ENCODE data around the gene ZFPL1.

ZFPL1 gene

DNA sequence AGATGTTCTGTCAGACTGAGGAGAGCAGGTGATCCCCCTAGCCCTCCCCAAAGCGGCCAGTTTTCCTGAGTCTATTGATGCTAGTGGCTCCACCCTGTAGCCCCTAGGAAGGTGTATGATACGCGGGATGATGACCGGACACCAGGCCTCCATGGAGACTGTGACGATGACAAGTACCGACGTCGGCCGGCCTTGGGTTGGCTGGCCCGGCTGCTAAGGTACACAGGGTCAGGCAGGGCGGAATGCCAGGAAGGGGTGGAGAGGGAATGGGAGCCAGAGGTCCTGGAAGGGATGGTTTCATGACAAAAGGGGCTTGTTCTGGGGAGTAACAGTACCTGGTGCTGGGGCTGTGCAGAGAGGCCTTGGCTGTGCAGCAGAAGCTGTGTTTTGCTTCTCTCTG, 3.2 kb downstream of the ZFPL1 start:
- H3K4me3 ChIP-seq (ENCODE audit: low read depth, low read length), result no peak overlapping the region
- no peak for DNase-seq (ENCODE audit: low read depth)
- TF ChIP-seq, protein P1, sequence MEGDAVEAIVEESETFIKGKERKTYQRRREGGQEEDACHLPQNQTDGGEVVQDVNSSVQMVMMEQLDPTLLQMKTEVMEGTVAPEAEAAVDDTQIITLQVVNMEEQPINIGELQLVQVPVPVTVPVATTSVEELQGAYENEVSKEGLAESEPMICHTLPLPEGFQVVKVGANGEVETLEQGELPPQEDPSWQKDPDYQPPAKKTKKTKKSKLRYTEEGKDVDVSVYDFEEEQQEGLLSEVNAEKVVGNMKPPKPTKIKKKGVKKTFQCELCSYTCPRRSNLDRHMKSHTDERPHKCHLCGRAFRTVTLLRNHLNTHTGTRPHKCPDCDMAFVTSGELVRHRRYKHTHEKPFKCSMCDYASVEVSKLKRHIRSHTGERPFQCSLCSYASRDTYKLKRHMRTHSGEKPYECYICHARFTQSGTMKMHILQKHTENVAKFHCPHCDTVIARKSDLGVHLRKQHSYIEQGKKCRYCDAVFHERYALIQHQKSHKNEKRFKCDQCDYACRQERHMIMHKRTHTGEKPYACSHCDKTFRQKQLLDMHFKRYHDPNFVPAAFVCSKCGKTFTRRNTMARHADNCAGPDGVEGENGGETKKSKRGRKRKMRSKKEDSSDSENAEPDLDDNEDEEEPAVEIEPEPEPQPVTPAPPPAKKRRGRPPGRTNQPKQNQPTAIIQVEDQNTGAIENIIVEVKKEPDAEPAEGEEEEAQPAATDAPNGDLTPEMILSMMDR (IDR thresholded peaks at IDR 0.05; ENCODE audit: control insufficient read depth, extremely low read depth, insufficient read depth), result no peak

DNA sequence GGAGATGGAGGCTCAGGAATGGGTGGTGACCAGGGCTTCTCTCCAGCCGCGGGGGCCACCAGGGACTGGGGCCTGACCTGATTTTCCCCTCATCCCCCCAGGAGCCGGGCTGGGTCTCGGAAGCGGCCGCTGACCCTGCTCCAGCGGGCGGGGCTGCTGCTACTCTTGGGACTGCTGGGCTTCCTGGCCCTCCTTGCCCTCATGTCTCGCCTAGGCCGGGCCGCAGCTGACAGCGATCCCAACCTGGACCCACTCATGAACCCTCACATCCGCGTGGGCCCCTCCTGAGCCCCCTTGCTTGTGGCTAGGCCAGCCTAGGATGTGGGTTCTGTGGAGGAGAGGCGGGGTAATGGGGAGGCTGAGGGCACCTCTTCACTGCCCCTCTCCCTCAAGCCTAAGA, 3.8 kb downstream of the ZFPL1 start:
- TF ChIP-seq, protein P1 (IDR thresholded peaks at IDR 0.05; ENCODE audit: control insufficient read depth, extremely low read depth, insufficient read depth), result no peak

DNA sequence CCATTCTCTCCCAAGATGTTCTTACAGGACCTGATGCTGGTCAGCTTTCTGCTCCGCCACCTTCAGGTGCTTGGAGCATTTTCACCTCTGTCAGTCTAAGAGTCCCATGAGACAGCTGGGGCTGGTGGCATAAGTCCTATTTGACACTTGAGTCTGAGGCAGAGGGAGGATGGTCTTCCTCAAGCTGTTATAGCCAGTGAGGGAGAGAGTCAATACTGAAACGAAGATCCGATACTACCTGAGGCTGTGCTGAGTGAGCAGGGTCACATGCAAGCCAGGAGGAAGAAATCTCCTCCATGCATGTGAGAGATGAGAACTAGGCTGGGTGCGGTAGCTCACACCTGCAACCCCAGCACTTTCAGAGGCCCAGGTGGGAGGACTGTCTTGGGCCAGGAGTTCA, 5.6 kb downstream of the ZFPL1 start:
- TF ChIP-seq, protein P1 (IDR thresholded peaks at IDR 0.05; ENCODE audit: control insufficient read depth, extremely low read depth, insufficient read depth), result no peak
- no peak overlapping the region for H3K4me3 ChIP-seq (ENCODE audit: low read depth, low read length)

More for the DNA sequence above, 3.8 kb downstream of the ZFPL1 start:
- no peak overlapping the region for H3K4me3 ChIP-seq (ENCODE audit: low read depth, low read length)
- no peak for DNase-seq (ENCODE audit: low read depth)

DNA sequence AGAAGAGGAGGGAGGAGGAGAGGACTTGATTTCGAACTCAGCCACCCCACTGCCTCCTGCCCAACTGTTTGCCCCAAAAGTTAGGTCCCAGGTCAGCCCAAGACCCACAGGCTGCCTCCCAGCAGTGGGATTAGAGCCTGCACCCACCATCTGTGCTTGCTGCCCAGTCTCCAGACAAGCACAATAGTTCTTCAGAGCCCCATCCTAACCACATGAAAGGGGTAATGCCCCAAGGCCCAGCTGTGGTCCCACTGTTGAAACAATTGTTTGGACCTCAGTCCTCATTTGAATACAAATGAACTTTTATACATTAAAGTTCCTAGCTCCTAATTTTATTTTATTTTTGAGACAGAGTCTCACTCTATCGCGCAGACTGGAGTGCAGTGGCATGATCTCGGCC, 6.6 kb downstream of the ZFPL1 start:
- DNase-seq (ENCODE audit: low read depth), result no peak
- no peak overlapping the region for H3K4me3 ChIP-seq (ENCODE audit: low read depth, low read length)
- TF ChIP-seq, protein P1 (IDR thresholded peaks at IDR 0.05; ENCODE audit: control insufficient read depth, extremely low read depth, insufficient read depth), result no peak

More for the DNA sequence above, 5.6 kb downstream of the ZFPL1 start:
- no peak for DNase-seq (ENCODE audit: low read depth)

DNA sequence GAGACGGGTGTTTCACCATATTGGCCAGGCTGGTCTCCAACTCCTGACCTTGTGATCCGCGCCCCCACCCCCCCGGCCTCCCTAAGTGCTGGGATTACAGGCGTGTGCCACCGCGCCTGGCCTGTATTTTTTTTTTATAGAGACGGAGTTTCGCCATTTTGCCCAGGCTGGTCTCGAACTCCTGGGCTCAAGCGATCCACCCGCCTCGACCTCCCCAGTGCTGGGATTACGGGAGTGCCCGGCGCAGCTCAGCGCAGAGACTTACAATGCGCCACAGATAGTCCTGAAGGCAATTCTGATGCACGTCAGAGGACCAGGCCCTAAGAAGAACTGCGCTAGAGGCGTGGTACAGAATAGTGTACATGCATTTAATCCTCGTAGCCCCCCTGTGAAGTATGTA, 11.4 kb downstream of the ZFPL1 start:
- DNase-seq (ENCODE audit: low read depth), result no peak
- TF ChIP-seq, protein P1 (IDR thresholded peaks at IDR 0.05; ENCODE audit: control insufficient read depth, extremely low read depth, insufficient read depth), result no peak
- peak overlapping the region; percentile 75 for H3K4me3 ChIP-seq (ENCODE audit: low read depth, low read length)

DNA sequence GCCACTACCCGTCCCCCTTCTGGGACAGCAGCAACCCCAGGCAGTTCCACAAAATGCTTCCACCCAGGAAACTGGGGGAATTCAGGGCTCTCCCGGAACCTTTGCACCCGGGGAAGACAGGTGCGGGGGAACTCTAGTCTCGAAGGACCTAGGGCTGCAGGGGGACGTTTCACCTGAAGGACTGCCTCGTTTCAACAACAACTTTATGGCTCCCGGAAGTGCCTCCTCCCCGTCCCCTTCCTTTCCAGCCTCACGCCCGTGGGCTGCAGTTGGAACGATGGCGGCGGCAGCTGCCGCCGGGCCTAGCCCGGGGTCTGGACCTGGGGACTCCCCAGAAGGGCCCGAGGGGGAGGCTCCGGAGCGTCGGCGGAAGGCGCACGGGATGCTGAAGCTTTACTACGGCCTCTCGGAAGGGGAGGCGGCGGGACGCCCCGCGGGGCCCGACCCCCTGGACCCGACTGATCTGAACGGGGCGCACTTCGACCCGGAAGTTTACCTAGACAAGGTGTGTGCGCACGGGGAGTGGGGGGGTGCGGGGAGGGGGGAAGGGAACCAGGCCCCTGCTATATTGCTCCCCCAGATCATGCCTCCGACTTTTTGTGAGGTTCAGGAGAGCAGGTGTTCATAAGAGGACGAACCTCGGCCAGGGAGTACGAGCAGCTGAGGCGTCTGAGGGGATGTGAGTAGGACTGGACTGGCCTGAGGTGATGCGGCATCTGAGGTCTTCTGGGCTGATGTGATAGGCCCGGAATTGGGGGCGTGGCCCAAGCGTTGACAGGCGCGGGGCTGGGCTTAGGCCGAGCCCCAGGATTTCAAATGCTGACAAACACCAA, 12.2 kb downstream of the ZFPL1 start, which contains the start of gene VPS51:
VPS51 (plus strand) TSS at position 241 of the 833 bp plus-strand sequence; CDS start at position 278, 37 bp downstream.
- TF ChIP-seq, protein P1 (IDR thresholded peaks at IDR 0.05; ENCODE audit: control insufficient read depth, extremely low read depth, insufficient read depth), result no peak
- peak within 1 kb of the TSS; percentile 75 for H3K4me3 ChIP-seq (ENCODE audit: low read depth, low read length)
- peak; percentile 87 for DNase-seq (ENCODE audit: low read depth)

Measured in LNCaP clone FGC (cell line).